Hematopoietic multipotent progenitor cell (in vitro differentiated cells): ENCODE measurements around the gene GALNT9. TPM values are rescaled to one million over a fixed set of nuclear protein-coding genes. Genes with fewer than 3 reads are reported as not detected.
"Not testable (repeated sequence)": the region's sequence is repeated elsewhere in the genome, so short reads cannot be mapped to it uniquely, and the experiment has no call there.

ENCODE experiments used
- DNase-seq, 3 donors: peaks; one replicate each; pipeline ENCODE4 v3.0.0-alpha.2; 2011 to 2015; ENCODE audit warnings: low read depth in 2 of 3, low spot score in 2 of 3
- small RNA-seq: library from RNA; depleted of rRNA; stranded (forward); fragments of <200 nt; gene quantifications from one replicate; pipeline ENCODE3, GENCODE V24; 2012
- total RNA-seq: library from RNA; depleted of rRNA; stranded (reverse); fragments of >200 nt; gene quantifications from one replicate; pipeline ENCODE4 v1.2.3, GENCODE V29; 2012

GALNT9 gene
- total RNA-seq, 1 donor = not detected

- no peak for DNase-seq
These were observed 178.1 kb downstream of the GALNT9 start for GRCh38 chr12:132151145-132151765.

GRCh38 chr12:132150780-132151144 lies 178.6 kb downstream of the GALNT9 start:
- DNase-seq = no peak

GRCh38 chr12:132149526-132149925 lies 179.9 kb downstream of the GALNT9 start:
- not testable (repeated sequence) for DNase-seq

GRCh38 chr12:132148368-132149045 lies 180.9 kb downstream of the GALNT9 start:
- DNase-seq = no peak

GRCh38 chr12:132147423-132148367 lies 181.7 kb downstream of the GALNT9 start:
- DNase-seq = no peak

- DNase-seq = no peak
These were observed 182.5 kb downstream of the GALNT9 start for GRCh38 chr12:132146772-132147422.

Small RNA genes lying within 50 kb of the gene (small RNA-seq; reads per million reads assigned to genes)
- gene AC138466.3 = not detected

Other genes starting within 250 kb of the GALNT9 start
- 15.3 TPM for gene DDX51, start 185.3 kb downstream of the GALNT9 start, total RNA-seq
- 17.2 TPM for gene NOC4L, start 185.1 kb downstream of the GALNT9 start, total RNA-seq
- 23.7 TPM for gene FBRSL1, start 160.6 kb upstream of the GALNT9 start, total RNA-seq